Mucosa of stomach (tissue), 1 donor: Measurements from ENCODE around the gene TECPR1.

Experiments used
- H3K27me3 ChIP-seq: one replicate; pipeline ENCODE4 v1.7.0; 2013; ENCODE audit warnings: mild to moderate bottlenecking, low read length; ENCODE audit not compliant: control insufficient read depth, insufficient read depth
- H3K36me3 ChIP-seq: one replicate; pipeline ENCODE4 v1.7.0; 2013; ENCODE audit warnings: low read length; ENCODE audit not compliant: control insufficient read depth, insufficient read depth
- H3K4me1 ChIP-seq: one replicate; pipeline ENCODE4 v1.7.0; 2013; ENCODE audit warnings: mild to moderate bottlenecking, low read length; ENCODE audit not compliant: control insufficient read depth, insufficient read depth
- H3K4me3 ChIP-seq: one replicate; pipeline ENCODE4 v1.7.0; 2013; ENCODE audit warnings: low read length
- H3K9ac ChIP-seq: one replicate; pipeline ENCODE4 v1.7.0; 2013; ENCODE audit warnings: mild to moderate bottlenecking, low read length, moderate library complexity
- H3K9me3 ChIP-seq: one replicate; pipeline ENCODE4 v1.7.0; 2013; ENCODE audit warnings: mild to moderate bottlenecking, low read length, moderate library complexity; ENCODE audit not compliant: control insufficient read depth
- donor health status: Pancreatic carcinoma.

Gene TECPR1

GRCh38 chr7:98281757-98282606, 29.9 kb upstream of the TECPR1 start:
- Histone ChIP-seq H3K4me1 (peaks cover 70% of the 10 kb centered on the region), H3K9ac (peak overlapping the region; percentile 97), H3K4me3 (peak overlapping the region; percentile 96), H3K9me3 (no peaks in the 10 kb centered on the region), H3K36me3 (peaks cover 7% of the 10 kb centered on the region), H3K27me3 (no peaks in the 10 kb centered on the region)

GRCh38 chr7:98280791-98281756, 29.0 kb upstream of the TECPR1 start, which contains the start of gene BRI3:
TSS of gene BRI3 (plus strand) at chr7:98281686. CDS start at chr7:98281796, 110 bp downstream.
- peaks cover 7% of the 10 kb centered on the region for H3K36me3 ChIP-seq
- H3K27me3 ChIP-seq, result no peaks in the 10 kb centered on the region
- no peaks in the 10 kb centered on the region for H3K9me3 ChIP-seq
- H3K4me1 ChIP-seq, result peaks cover 67% of the 10 kb centered on the region
- peak within 1 kb of the TSS; percentile 97 for H3K9ac ChIP-seq
- peak within 1 kb of the TSS; percentile 96 for H3K4me3 ChIP-seq

- Histone ChIP-seq H3K36me3 (peaks cover 7% of the 10 kb centered on the region), H3K4me3 (no peak overlapping the region), H3K4me1 (peaks cover 59% of the 10 kb centered on the region), H3K9me3 (no peaks in the 10 kb centered on the region), H3K9ac (peak overlapping the region; percentile 74), H3K27me3 (no peaks in the 10 kb centered on the region)
These were observed 28.3 kb upstream of the TECPR1 start for GRCh38 chr7:98280296-98280695.

GRCh38 chr7:98278936-98279335, 26.9 kb upstream of the TECPR1 start:
- H3K9me3 ChIP-seq, result no peaks in the 10 kb centered on the region
- H3K4me3 ChIP-seq, result no peak overlapping the region
- peaks cover 7% of the 10 kb centered on the region for H3K36me3 ChIP-seq
- H3K9ac ChIP-seq, result no peak overlapping the region
- H3K4me1 ChIP-seq, result peaks cover 46% of the 10 kb centered on the region
- H3K27me3 ChIP-seq, result no peaks in the 10 kb centered on the region

- no peaks in the 10 kb centered on the region for H3K27me3 ChIP-seq
- no peak overlapping the region for H3K9ac ChIP-seq
- no peak overlapping the region for H3K4me3 ChIP-seq
- H3K36me3 ChIP-seq, result peaks cover 7% of the 10 kb centered on the region
- no peaks in the 10 kb centered on the region for H3K9me3 ChIP-seq
- H3K4me1 ChIP-seq, result peaks cover 44% of the 10 kb centered on the region
These were observed 26.4 kb upstream of the TECPR1 start for GRCh38 chr7:98278408-98278807.

GRCh38 chr7:98276241-98276761, 24.3 kb upstream of the TECPR1 start:
- no peaks in the 10 kb centered on the region for H3K9me3 ChIP-seq
- H3K4me1 ChIP-seq, result peaks cover 31% of the 10 kb centered on the region
- no peak overlapping the region for H3K4me3 ChIP-seq
- no peak overlapping the region for H3K9ac ChIP-seq
- H3K36me3 ChIP-seq, result no peaks in the 10 kb centered on the region
- no peaks in the 10 kb centered on the region for H3K27me3 ChIP-seq

GRCh38 chr7:98267303-98267702, 15.3 kb upstream of the TECPR1 start:
- Histone ChIP-seq H3K4me1 (no peaks in the 10 kb centered on the region), H3K9me3 (no peaks in the 10 kb centered on the region), H3K4me3 (no peak overlapping the region), H3K36me3 (no peaks in the 10 kb centered on the region), H3K27me3 (no peaks in the 10 kb centered on the region), H3K9ac (no peak overlapping the region)

- Histone ChIP-seq H3K4me1 (no peaks in the 10 kb centered on the region), H3K36me3 (no peaks in the 10 kb centered on the region), H3K9me3 (no peaks in the 10 kb centered on the region), H3K4me3 (no peak overlapping the region), H3K9ac (no peak overlapping the region), H3K27me3 (no peaks in the 10 kb centered on the region)
These were observed 14.8 kb upstream of the TECPR1 start for GRCh38 chr7:98266840-98267239.

- H3K9me3 ChIP-seq, result no peaks in the 10 kb centered on the region
- H3K36me3 ChIP-seq, result no peaks in the 10 kb centered on the region
- no peak overlapping the region for H3K9ac ChIP-seq
- H3K4me1 ChIP-seq, result no peaks in the 10 kb centered on the region
- H3K27me3 ChIP-seq, result no peaks in the 10 kb centered on the region
- no peak overlapping the region for H3K4me3 ChIP-seq
These were observed 13.8 kb upstream of the TECPR1 start for GRCh38 chr7:98265841-98266271.

GRCh38 chr7:98257701-98258100, 5.7 kb upstream of the TECPR1 start:
- Histone ChIP-seq H3K36me3 (no peaks in the 10 kb centered on the region), H3K4me3 (no peak overlapping the region), H3K9me3 (no peaks in the 10 kb centered on the region), H3K27me3 (no peaks in the 10 kb centered on the region), H3K4me1 (peaks cover 12% of the 10 kb centered on the region), H3K9ac (no peak overlapping the region)

- Histone ChIP-seq H3K4me1 (peaks cover 15% of the 10 kb centered on the region), H3K9me3 (no peaks in the 10 kb centered on the region), H3K36me3 (no peaks in the 10 kb centered on the region), H3K9ac (no peak overlapping the region), H3K27me3 (no peaks in the 10 kb centered on the region), H3K4me3 (no peak overlapping the region)
These were observed 4.4 kb upstream of the TECPR1 start for GRCh38 chr7:98256431-98256830.
